Endothelial cell of umbilical vein (primary cell): ENCODE results near the gene PTPN9. TPM values are rescaled to one million over a fixed set of nuclear protein-coding genes. Genes with fewer than 3 reads are reported as not detected.

Source experiments
- BruUV-seq: library from RNA; stranded (reverse); fragments of 400-500 nt; replicated peaks from 2 replicates; lab custom pipeline; 2021; lab: Mats Ljungman, UMichigan
- CTCF ChIA-PET: fragments of 300-600, 350-600 bp; sonication (Branson Sonifier 250); formaldehyde crosslinking; loops from one replicate; lab custom pipeline; 2021; ENCODE audit warnings: antibody characterized with exemption, inconsistent platforms; lab: Charles Lee
- POLR2A ChIA-PET: fragments of 300-600, 350-600 bp; sonication (Branson Sonifier 250); formaldehyde crosslinking; loops from one replicate; lab custom pipeline; 2021; ENCODE audit warnings: antibody characterized with exemption, inconsistent platforms; lab: Charles Lee
- DNase-seq: peaks from one replicate; pipeline ENCODE4 v3.0.0-alpha.2; 2011; ENCODE audit warnings: low read depth, low spot score
- FAIRE-seq: peaks from 2 replicates; lab custom pipeline; 2011; peaks lifted over from hg19 to GRCh38; lab: Jason Lieb, UNC
- H2AFZ ChIP-seq: 2 replicates; pipeline ENCODE4 v1.6.0; 2012; ENCODE audit warnings: low read depth, low read length, control low read depth, inconsistent platforms
- H3K27ac ChIP-seq: 2 replicates; pipeline ENCODE4 v1.5.1; 2011; ENCODE audit warnings: low read depth, mild to moderate bottlenecking, control low read depth, low read length, moderate library complexity; ENCODE audit not compliant: insufficient read depth
- H3K27me3 ChIP-seq, 2 experiments: 2 replicates each; pipeline versions ENCODE4 v1.6.0 to v1.6.1; 2011; ENCODE audit warnings: low read length in 2 of 2, mixed read lengths in 1 of 2; ENCODE audit not compliant: control insufficient read depth in 2 of 2, insufficient read depth in 2 of 2
- H3K36me3 ChIP-seq, 2 experiments: 2 replicates in 1 of 2; 3 replicates in 1 of 2; pipeline ENCODE4 v1.5.1; 2011; ENCODE audit warnings: low read length in 2 of 2, mild to moderate bottlenecking in 1 of 2, moderate library complexity in 1 of 2; ENCODE audit not compliant: control insufficient read depth in 2 of 2, insufficient read depth in 2 of 2; ENCODE audit errors: extremely low read depth in 1 of 2
- H3K4me1 ChIP-seq: 3 replicates; pipeline ENCODE4 v1.5.1; 2011; ENCODE audit warnings: mild to moderate bottlenecking, low read length; ENCODE audit not compliant: control insufficient read depth, insufficient read depth; ENCODE audit errors: extremely low read depth
- H3K4me2 ChIP-seq: 2 replicates; pipeline ENCODE4 v1.6.1; 2011; ENCODE audit warnings: low read length, control low read depth, mixed read lengths; ENCODE audit not compliant: insufficient read depth
- H3K4me3 ChIP-seq, 3 experiments: fragments of 200-600 bp in 1 of 3; sonication (generic), shearing (Covaris generic) in 1 of 3; replicated peaks in 1 of 3; 2 replicates each; pipeline ENCODE4 v1.5.1; 2011 to 2016; ENCODE audit warnings: control low read depth in 3 of 3, low read length in 3 of 3, mild to moderate bottlenecking in 2 of 3, inconsistent platforms in 1 of 3, low read depth in 1 of 3, moderate library complexity in 1 of 3; ENCODE audit not compliant: insufficient read depth in 1 of 3
- H3K79me2 ChIP-seq: 2 replicates; pipeline ENCODE4 v1.6.0; 2012; ENCODE audit warnings: low read length, inconsistent platforms; ENCODE audit not compliant: control insufficient read depth, insufficient read depth
- H3K9ac ChIP-seq: replicated peaks from 2 replicates; pipeline ENCODE3; 2011; ENCODE audit warnings: low read length, control low read depth; ENCODE audit not compliant: insufficient read depth; ENCODE audit errors: extremely low read depth
- H3K9me1 ChIP-seq: replicated peaks from 3 replicates; pipeline ENCODE4 v1.6.0; 2011; ENCODE audit warnings: mild to moderate bottlenecking, low read length; ENCODE audit not compliant: control insufficient read depth, insufficient read depth; ENCODE audit errors: extremely low read depth
- H3K9me3 ChIP-seq: replicated peaks from 2 replicates; pipeline ENCODE4 v1.5.1; 2012; ENCODE audit warnings: low read length, inconsistent platforms; ENCODE audit not compliant: control insufficient read depth, insufficient read depth
- H4K20me1 ChIP-seq: replicated peaks from 2 replicates; pipeline ENCODE3; 2011; ENCODE audit warnings: mild to moderate bottlenecking, low read length; ENCODE audit not compliant: control insufficient read depth, insufficient read depth; ENCODE audit errors: extremely low read depth
- CTCF ChIP-seq, 2 donors: IDR thresholded peaks; 1 replicate in 1 of 2; 2 replicates in 1 of 2; pipeline ENCODE4 v1.5.1; 2011; ENCODE audit warnings: low read length in 2 of 2, mild to moderate bottlenecking in 2 of 2, moderate library complexity in 2 of 2, control low read depth in 1 of 2, inconsistent platforms in 1 of 2, low read depth in 1 of 2; ENCODE audit not compliant: insufficient read depth in 1 of 2; ENCODE audit errors: extremely low read depth in 1 of 2
- EZH2 ChIP-seq: IDR thresholded peaks from 2 replicates; pipeline ENCODE4 v1.6.1; 2012; ENCODE audit warnings: borderline replicate concordance, low read depth, mild to moderate bottlenecking, moderate library complexity, low read length, inconsistent platforms; ENCODE audit not compliant: severe bottlenecking
- FOS ChIP-seq: IDR thresholded peaks from 2 replicates; pipeline ENCODE4 v1.6.1; 2011; ENCODE audit warnings: mild to moderate bottlenecking, low read length, moderate library complexity, borderline replicate concordance; ENCODE audit not compliant: insufficient read depth
- GATA2 ChIP-seq: IDR thresholded peaks from 2 replicates; pipeline ENCODE4 v1.7.0; 2011; ENCODE audit warnings: low read depth, mild to moderate bottlenecking, moderate library complexity, mixed read lengths, low read length; ENCODE audit not compliant: insufficient read length, insufficient read depth
- JUN ChIP-seq: IDR thresholded peaks from 2 replicates; pipeline ENCODE4 v1.6.1; 2011; ENCODE audit warnings: borderline replicate concordance, low read depth; ENCODE audit not compliant: insufficient read length, insufficient read depth
- MAX ChIP-seq: IDR thresholded peaks from 2 replicates; pipeline ENCODE4 v1.6.1; 2011; ENCODE audit not compliant: insufficient read depth, insufficient read length
- MYC ChIP-seq: IDR thresholded peaks from one replicate; pipeline ENCODE4 v1.6.1; 2011; ENCODE audit warnings: mild to moderate bottlenecking, low read depth, low read length
- POLR2A ChIP-seq: IDR thresholded peaks from 2 replicates; pipeline ENCODE4 v1.6.1; 2012; ENCODE audit warnings: low read depth, mild to moderate bottlenecking, control low read depth, low read length
- POLR2AphosphoS5 ChIP-seq: IDR thresholded peaks from 2 replicates; pipeline ENCODE4 v1.6.1; 2012; ENCODE audit warnings: low read depth, mild to moderate bottlenecking, control low read depth, low read length, moderate library complexity; ENCODE audit not compliant: insufficient read depth
- dilution Hi-C: fragments of 300-500 bp; cut with MboI; formaldehyde crosslinking; loops from one replicate; pipeline ENCODE4 v1.15.0; 2019; ENCODE audit warnings: low sequenced_read_pairs; ENCODE audit not compliant: extremely low pct_ligation_motif_present
- intact Hi-C: fragments of 100-400 bp; cut with micrococcal nuclease; formaldehyde crosslinking; loops from one replicate; pipeline ENCODE4 v1.10.0; 2022
- polyA plus RNA-seq, 4 experiments: library from polyadenylated mRNA; depleted of rRNA in 3 of 4; stranded (reverse) in 3 of 4; unstranded in 1 of 4; fragments of >200 nt; gene quantifications; 2 replicates each; pipeline versions ENCODE4 v1.2.1 to v1.2.3, GENCODE V29; 2011 to 2012; ENCODE audit warnings: missing spikeins in 1 of 4
- total RNA-seq: library from RNA; stranded (reverse); gene quantifications from 2 replicates; pipeline ENCODE4 v1.2.3, GENCODE V29; 2021

Gene PTPN9
- total and polyA plus RNA-seq, 2 donors (not counting 3 experiments of a cell fraction or from before 2014, with no cell fraction given) = 31.4 to 37.2 TPM

GRCh38 chr15:75598361-75598760, 19.2 kb upstream of the PTPN9 start:
- Histone ChIP-seq H3K9me1 (no peaks in the 10 kb centered on the region), H3K27me3 (no peaks in the 10 kb centered on the region), H4K20me1 (no peaks in the 10 kb centered on the region), H3K79me2 (no peaks in the 10 kb centered on the region), H3K9ac (no peak overlapping the region), H2AFZ (no peak overlapping the region), H3K4me3 (no peak overlapping the region), H3K4me2 (no peak overlapping the region), H3K4me1 (peaks cover 9% of the 10 kb centered on the region), H3K27ac (no peak overlapping the region), H3K36me3 (peaks cover 8% of the 10 kb centered on the region in 2 experiments), H3K9me3 (no peaks in the 10 kb centered on the region)
- DNase-seq (no peak), FAIRE-seq (no peak)
- BruUV-seq = no TSS peak
- dilution Hi-C loops = loop anchor here (25.0 kb wide), 1 partner anchor 136 kb away; the partner anchor contains the start of gene SIN3A
- ChIA-PET CTCF (interaction anchor here (0.6 to 2.7 kb wide), 13 partner anchors 8 to 203 kb away, joined by 3 to 16 read pairs (median 6); partner anchors contain the start of gene SNX33), POLR2A (no interaction called here)
- intact Hi-C loops = no loop called here
- TF ChIP-seq POLR2A (no peak), FOS (no peak), EZH2 (no peak), POLR2AphosphoS5 (no peak), CTCF (IDR thresholded peaks at IDR 0.05; ENCODE audit: extremely low read depth in 1 of 2, insufficient read depth in 1 of 2, low read depth in 1 of 2, low read length in 2 of 2) (no peak), JUN (no peak), GATA2 (no peak), MYC (no peak), MAX (no peak)
